Renal pelvis (tissue), 4 donors: Measurements from ENCODE around the gene KANK2. TPM values are rescaled to one million over a fixed set of nuclear protein-coding genes. Genes with fewer than 3 reads are reported as not detected.
"Not testable (repeated sequence)": the region's sequence is repeated elsewhere in the genome, so short reads cannot be mapped to it uniquely, and the experiment has no call there.

ENCODE experiments used
- DNase-seq: peaks from one replicate; pipeline ENCODE4 v3.0.0-alpha.2; 2013
- polyA plus RNA-seq, 3 donors: library from polyadenylated mRNA; unstranded; fragments of 120-200 nt; gene quantifications; one replicate each; pipeline ENCODE4 v1.2.1, GENCODE V29; 2013; ENCODE audit not compliant: insufficient read length in 3 of 3

Gene KANK2
- polyA plus RNA-seq, 3 donors = 117 to 125 (median 124) TPM

GRCh38 chr19:11200015-11200574 lies 2.8 kb upstream of the KANK2 start:
- DNase-seq = no peak

GRCh38 chr19:11199517-11199916 lies 2.2 kb upstream of the KANK2 start:
- no peak for DNase-seq

GRCh38 chr19:11198769-11199424 lies 1.6 kb upstream of the KANK2 start:
- no peak for DNase-seq

- no peak for DNase-seq
Measured at GRCh38 chr19:11198175-11198534, 810 bp upstream of the KANK2 start.

- no peak for DNase-seq
Measured at GRCh38 chr19:11196406-11197287, 698 bp downstream of the KANK2 start.

- no peak for DNase-seq
Measured at GRCh38 chr19:11195681-11196080, 1.7 kb downstream of the KANK2 start.

- no peak for DNase-seq
Measured at GRCh38 chr19:11194656-11195558, 2.4 kb downstream of the KANK2 start.

GRCh38 chr19:11194173-11194572 lies 3.2 kb downstream of the KANK2 start:
- no peak for DNase-seq

GRCh38 chr19:11192957-11193939 lies 4.1 kb downstream of the KANK2 start:
- DNase-seq = no peak

- DNase-seq = no peak
Measured at GRCh38 chr19:11191934-11192333, 5.4 kb downstream of the KANK2 start.

- DNase-seq = no peak
Measured at GRCh38 chr19:11191273-11191755, 6.0 kb downstream of the KANK2 start.

GRCh38 chr19:11190501-11190900 lies 6.8 kb downstream of the KANK2 start:
- no peak for DNase-seq

- DNase-seq = no peak
Measured at GRCh38 chr19:11187441-11187840, 9.9 kb downstream of the KANK2 start.

- no peak for DNase-seq
Measured at GRCh38 chr19:11182994-11183393, 14.4 kb downstream of the KANK2 start.

GRCh38 chr19:11181488-11181887 lies 15.9 kb downstream of the KANK2 start:
- DNase-seq = no peak

GRCh38 chr19:11180975-11181374 lies 16.4 kb downstream of the KANK2 start:
- not testable (repeated sequence) for DNase-seq

- no peak for DNase-seq
Measured at GRCh38 chr19:11180346-11180745, 17.0 kb downstream of the KANK2 start.

- DNase-seq = no peak
Measured at GRCh38 chr19:11179716-11180297, 17.5 kb downstream of the KANK2 start.

- not testable (repeated sequence) for DNase-seq
Measured at GRCh38 chr19:11179145-11179465, 18.2 kb downstream of the KANK2 start.

GRCh38 chr19:11177592-11177991 lies 19.8 kb downstream of the KANK2 start:
- no peak for DNase-seq
